GM12872 (cell line): ENCODE measurements around the gene PI16.

Experiments used
- TF ChIP-seq, protein P1 (sequence below): IDR thresholded peaks from 3 replicates; pipeline ENCODE4 v1.5.1; 2011; ENCODE audit warnings: low read depth, mild to moderate bottlenecking, low read length, moderate library complexity; ENCODE audit not compliant: insufficient read depth

The PI16 gene

DNA sequence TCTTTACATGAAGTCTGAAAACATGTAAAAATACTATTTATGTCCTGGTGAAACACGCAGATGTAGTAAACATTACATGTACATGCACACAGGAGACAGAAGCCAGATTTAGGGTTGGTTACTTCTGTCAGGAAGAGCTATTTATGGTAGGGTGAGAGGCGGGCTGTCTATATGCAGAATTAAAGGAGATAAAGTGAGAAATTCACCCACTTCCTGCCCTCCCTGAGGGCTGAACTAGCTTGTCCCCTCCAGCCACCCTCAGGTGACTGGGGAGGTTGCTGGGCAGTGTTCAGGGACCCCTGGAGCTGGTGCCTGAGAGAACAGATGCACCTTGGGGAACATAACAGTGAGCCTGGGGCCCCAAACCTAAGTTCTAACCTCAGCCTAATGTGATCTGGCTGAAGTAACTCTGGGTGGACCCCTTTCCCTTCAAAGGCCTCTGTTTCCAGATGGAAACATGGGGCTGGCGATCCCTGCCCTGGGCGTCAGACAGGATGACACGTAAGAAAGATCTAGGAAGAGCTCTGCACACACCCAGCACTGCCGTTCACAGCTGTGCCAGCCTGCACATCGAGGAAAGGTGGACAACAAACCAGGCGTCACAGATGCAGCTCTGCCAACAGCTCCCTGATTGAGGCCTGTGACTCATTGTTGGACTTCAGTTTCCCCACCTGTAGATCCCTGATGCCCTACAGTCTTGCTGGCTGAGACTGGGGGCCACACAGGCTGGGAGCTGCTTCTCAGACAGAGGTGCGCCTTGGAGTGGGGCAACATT is 1.3 kb downstream of the PI16 start:
- TF ChIP-seq, protein P1, sequence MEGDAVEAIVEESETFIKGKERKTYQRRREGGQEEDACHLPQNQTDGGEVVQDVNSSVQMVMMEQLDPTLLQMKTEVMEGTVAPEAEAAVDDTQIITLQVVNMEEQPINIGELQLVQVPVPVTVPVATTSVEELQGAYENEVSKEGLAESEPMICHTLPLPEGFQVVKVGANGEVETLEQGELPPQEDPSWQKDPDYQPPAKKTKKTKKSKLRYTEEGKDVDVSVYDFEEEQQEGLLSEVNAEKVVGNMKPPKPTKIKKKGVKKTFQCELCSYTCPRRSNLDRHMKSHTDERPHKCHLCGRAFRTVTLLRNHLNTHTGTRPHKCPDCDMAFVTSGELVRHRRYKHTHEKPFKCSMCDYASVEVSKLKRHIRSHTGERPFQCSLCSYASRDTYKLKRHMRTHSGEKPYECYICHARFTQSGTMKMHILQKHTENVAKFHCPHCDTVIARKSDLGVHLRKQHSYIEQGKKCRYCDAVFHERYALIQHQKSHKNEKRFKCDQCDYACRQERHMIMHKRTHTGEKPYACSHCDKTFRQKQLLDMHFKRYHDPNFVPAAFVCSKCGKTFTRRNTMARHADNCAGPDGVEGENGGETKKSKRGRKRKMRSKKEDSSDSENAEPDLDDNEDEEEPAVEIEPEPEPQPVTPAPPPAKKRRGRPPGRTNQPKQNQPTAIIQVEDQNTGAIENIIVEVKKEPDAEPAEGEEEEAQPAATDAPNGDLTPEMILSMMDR, result no peak

DNA sequence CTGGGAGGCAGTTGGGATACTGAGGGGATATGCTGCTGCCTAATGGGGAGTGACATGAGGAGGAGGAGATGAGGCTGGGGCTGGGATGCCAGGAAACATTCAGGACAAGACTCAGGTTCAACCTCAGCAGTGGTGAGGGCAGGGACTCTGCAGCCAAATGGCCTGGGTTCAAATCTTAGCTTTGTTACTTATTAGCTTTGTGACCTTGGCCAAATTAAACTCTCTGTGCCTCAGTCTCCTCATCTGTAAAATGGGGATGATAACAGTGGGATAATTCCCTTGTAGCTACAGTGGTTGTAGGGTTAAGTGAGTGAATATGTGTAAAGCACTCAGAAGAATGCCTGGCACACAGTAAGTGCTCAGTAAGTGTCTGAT is 1.9 kb downstream of the PI16 start:
- TF ChIP-seq, protein P1, result no peak

DNA sequence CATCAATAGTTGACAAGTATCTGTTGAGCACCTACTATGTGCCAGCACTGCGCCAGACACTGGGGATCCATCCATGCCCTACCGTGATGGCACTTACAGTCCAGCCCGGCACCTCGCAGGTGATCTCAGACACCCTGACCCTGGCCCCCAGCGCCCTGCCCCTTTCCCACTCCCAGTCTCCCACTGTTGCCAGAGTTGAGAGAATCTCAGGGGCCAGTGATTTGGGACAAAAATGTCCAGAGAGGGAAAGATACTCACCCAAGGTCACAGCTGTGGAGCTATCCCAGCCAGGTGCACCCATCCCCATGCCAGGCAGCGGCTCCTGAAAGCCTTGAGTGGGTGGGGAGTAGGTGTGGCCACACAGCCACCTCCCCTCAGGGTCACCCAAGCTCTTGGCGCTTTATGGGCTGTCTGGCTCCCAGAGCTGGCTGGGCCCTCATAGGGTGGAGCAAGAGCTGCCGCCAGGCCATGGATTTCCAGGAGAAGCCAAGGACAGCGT is 3.3 kb downstream of the PI16 start:
- TF ChIP-seq, protein P1, result no peak

DNA sequence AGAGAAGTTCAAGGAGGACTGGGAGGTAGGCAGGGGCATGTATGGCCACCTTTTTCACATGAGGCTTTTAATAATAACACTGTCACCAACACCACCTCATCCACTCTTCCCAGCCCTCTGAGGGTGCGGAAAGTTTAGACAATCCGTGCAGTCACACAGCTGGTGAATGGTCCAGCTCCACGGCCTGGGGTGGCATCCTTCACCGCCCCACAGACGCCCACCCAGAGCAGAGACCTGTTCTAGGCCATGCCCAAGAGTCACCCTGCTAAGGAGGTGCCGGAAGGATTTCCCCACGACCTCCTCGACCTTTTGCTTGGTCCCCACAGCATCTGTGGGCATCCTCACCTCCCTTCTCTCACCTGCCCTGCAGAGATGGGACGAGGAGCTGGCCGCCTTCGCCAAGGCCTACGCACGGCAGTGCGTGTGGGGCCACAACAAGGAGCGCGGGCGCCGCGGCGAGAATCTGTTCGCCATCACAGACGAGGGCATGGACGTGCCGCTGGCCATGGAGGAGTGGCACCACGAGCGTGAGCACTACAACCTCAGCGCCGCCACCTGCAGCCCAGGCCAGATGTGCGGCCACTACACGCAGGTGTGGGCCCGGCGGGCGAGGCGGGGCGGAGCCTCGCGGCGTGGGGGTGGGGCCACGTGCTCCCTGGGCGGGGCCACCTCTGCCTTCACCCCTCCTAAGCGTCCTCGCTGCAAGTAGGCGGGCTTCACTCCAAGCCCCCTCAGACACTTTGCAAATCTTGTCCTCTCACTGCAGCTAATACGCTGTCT is 4.4 kb downstream of the PI16 start:
- TF ChIP-seq, protein P1, result no peak

DNA sequence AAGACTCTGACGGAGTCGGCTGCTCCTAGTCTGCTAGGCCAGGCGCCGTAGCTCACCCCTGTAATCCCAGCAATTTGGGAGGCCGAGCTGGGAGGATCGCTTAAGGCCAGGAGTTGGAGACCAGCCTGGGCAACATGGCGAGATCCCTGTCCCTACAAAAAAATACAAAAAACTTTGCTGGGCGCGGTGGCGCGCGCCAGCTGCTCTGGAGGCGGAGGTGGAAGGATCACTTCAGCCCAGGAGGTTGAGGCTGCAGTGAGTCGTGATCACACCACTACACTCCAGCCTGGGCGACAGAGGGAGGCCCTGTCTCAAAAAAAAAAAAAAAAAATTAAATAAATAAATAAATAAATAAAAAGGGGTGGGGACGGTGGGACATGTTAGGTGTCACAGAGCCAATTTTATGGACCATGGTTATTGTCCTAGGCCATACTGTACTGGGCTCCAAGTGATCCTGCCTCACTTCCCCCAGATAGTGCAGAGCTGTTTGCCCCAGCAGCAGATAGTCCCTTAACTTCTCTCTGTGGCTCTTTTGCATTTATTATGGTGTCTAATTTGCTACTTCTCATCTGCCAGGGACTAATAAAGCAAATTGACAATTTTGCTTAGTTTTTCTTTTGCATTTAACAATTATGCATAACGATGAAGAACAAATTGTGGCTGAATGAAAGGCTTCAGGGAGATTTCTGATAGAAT is 5.2 kb downstream of the PI16 start:
- TF ChIP-seq, protein P1, result no peak

DNA sequence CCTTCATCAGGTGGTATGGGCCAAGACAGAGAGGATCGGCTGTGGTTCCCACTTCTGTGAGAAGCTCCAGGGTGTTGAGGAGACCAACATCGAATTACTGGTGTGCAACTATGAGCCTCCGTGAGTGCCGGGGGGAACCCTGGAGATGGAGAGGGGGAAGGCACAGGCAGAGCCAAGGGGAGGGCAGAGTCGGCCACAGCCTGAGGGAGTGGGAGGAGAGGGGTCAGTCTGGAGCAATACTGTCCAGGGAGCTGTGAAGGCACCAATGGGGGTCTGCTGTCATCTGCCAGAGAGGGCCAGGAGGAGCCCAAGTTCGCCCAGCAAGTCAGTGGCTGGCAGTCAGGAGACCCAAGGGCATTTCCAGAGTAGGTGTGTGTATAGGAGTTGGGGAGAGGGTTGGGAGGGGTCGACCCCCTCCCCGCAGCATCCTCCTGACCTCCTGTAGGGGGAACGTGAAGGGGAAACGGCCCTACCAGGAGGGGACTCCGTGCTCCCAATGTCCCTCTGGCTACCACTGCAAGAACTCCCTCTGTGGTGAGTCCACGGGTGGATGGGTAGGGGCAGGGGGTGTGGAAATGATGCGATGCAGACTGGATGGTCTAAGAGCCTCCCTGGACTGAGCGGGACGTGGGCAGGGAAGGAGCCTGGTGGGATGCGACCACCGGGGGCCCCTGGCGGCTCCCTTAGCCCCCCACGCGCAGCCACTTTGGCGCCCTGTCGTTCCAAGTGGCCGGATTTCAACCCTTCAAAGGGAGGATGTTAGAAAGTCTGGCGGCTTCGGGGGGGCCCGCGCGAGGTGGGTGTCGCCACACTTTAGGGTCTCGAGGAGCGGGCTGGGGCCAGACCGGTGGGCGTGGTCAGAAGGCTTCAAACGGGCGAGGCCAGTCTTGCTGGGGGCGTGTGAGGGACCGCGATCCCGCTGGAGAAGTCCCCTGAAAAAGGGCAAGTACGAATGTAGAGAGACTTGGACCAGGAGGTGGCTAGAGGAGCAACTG is 7.2 kb downstream of the PI16 start:
- TF ChIP-seq, protein P1, result no peak
